ENCODE measurements around the gene NUAK1. TPM values are rescaled to one million over a fixed set of nuclear protein-coding genes. Genes with fewer than 3 reads are reported as not detected.

The NUAK1 gene
- total RNA-seq, 1 donor from 2014 or later: not detected

- Mint-ChIP-seq H3K36me3 (ENCODE audit: low read depth) (no peaks in the 10 kb centered on the region), H3K27ac (no peak overlapping the region), H3K9me3 (peaks cover 3% of the 10 kb centered on the region), H3K4me3 (no peak overlapping the region), H3K4me1 (no peaks in the 10 kb centered on the region), H3K27me3 (no peaks in the 10 kb centered on the region)
- ATAC-seq (ENCODE audit: low read depth) (no peak), DNase-seq (no peak)
- intact Hi-C loops (cut with micrococcal nuclease): no loop called here
- ChIA-PET POLR2A (no interaction called here), CTCF (no interaction called here)
- no peak for TF ChIP-seq CTCF (IDR thresholded peaks at IDR 0.05)
Observed at GRCh38 chr12:106035421-106035820, 103.3 kb downstream of the NUAK1 start.

- H3K27ac Mint-ChIP-seq: no peak overlapping the region
Observed at GRCh38 chr12:106034316-106034715, 104.4 kb downstream of the NUAK1 start.

GRCh38 chr12:106033161-106033675 is 105.5 kb downstream of the NUAK1 start:
- no peak for TF ChIP-seq CTCF (IDR thresholded peaks at IDR 0.05)
- Mint-ChIP-seq H3K9me3 (peaks cover 3% of the 10 kb centered on the region), H3K27me3 (no peaks in the 10 kb centered on the region), H3K4me3 (no peak overlapping the region), H3K36me3 (ENCODE audit: low read depth) (no peaks in the 10 kb centered on the region), H3K4me1 (no peaks in the 10 kb centered on the region), H3K27ac (no peak overlapping the region)
- DNase-seq (no peak), ATAC-seq (ENCODE audit: low read depth) (no peak)
- ChIA-PET CTCF (no interaction called here), POLR2A (no interaction called here)
- intact Hi-C loops (cut with micrococcal nuclease): no loop called here

More at GRCh38 chr12:106034316-106034715, 104.4 kb downstream of the NUAK1 start:
- no peak for DNase-seq
- H3K9me3 Mint-ChIP-seq: peaks cover 3% of the 10 kb centered on the region
- H3K4me1 Mint-ChIP-seq: no peaks in the 10 kb centered on the region
- no peaks in the 10 kb centered on the region for H3K36me3 Mint-ChIP-seq (ENCODE audit: low read depth)
- no peak overlapping the region for H3K4me3 Mint-ChIP-seq
- intact Hi-C loops (cut with micrococcal nuclease): no loop called here
- no peak for ATAC-seq (ENCODE audit: low read depth)
- CTCF ChIA-PET: no interaction called here
- H3K27me3 Mint-ChIP-seq: no peaks in the 10 kb centered on the region
- no peak for TF ChIP-seq CTCF (IDR thresholded peaks at IDR 0.05)
- POLR2A ChIA-PET: no interaction called here

GRCh38 chr12:106032623-106032925 is 106.2 kb downstream of the NUAK1 start:
- no peaks in the 10 kb centered on the region for H3K36me3 Mint-ChIP-seq (ENCODE audit: low read depth)
- ChIA-PET CTCF (no interaction called here), POLR2A (no interaction called here)
- peaks cover 3% of the 10 kb centered on the region for H3K9me3 Mint-ChIP-seq
- no peak for TF ChIP-seq CTCF (IDR thresholded peaks at IDR 0.05)
- peaks cover 6% of the 10 kb centered on the region for H3K27me3 Mint-ChIP-seq
- H3K4me1 Mint-ChIP-seq: no peaks in the 10 kb centered on the region
- DNase-seq (no peak), ATAC-seq (ENCODE audit: low read depth) (no peak)
- H3K27ac Mint-ChIP-seq: no peak overlapping the region
- intact Hi-C loops (cut with micrococcal nuclease): no loop called here
- no peak overlapping the region for H3K4me3 Mint-ChIP-seq

- Mint-ChIP-seq H3K4me1 (no peaks in the 10 kb centered on the region), H3K27ac (no peak overlapping the region), H3K4me3 (no peak overlapping the region), H3K36me3 (ENCODE audit: low read depth) (no peaks in the 10 kb centered on the region), H3K27me3 (peaks cover 7% of the 10 kb centered on the region), H3K9me3 (peaks cover 3% of the 10 kb centered on the region)
- DNase-seq (no peak), ATAC-seq (ENCODE audit: low read depth) (no peak)
- intact Hi-C loops (cut with micrococcal nuclease): no loop called here
- ChIA-PET POLR2A (no interaction called here), CTCF (no interaction called here)
- TF ChIP-seq CTCF (IDR thresholded peaks at IDR 0.05): no peak
Observed at GRCh38 chr12:106031761-106032622, 106.8 kb downstream of the NUAK1 start.
